ENCODE measurements around the gene PALD1.

The PALD1 gene

DNA sequence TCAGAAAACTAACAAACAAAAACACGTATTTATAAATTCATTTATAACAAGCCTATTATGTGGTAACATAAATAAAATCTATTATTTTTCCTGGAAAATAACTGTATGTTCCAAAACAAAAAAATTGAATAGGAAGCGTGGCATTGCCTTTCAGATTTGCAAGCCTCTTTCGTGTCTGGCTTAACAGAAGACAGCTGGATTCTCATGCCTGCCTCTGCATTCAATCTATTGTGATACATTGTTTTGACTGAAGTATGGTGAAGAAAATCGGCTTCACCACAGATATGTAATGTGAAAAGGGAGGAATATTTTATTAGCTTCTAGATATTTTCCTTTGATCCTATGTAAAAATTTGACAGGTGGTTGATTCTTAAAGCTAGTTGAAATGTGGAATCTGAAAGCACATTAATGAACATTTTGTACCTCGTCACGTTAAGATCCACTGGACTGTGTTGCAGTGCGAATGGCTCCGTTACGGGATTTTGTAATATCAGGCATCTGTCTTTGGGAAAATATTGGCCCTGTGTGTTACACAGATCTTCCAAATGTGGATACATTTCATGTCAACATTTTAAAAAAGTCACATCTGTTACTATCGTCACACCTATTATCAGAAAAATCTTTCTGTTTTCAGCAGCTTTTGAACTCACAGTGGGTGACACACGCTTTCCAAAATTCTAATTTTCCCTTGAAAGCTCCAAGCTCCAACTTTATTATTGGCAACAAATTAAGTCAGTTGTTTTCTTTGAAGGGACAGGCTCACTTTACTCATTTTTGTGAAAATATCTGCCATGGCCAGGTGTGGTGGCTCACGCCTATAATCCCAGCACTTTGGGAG lies 26.2 kb downstream of the PALD1 start:
- DNase-seq (ENCODE audit: low read depth) = no peak

DNA sequence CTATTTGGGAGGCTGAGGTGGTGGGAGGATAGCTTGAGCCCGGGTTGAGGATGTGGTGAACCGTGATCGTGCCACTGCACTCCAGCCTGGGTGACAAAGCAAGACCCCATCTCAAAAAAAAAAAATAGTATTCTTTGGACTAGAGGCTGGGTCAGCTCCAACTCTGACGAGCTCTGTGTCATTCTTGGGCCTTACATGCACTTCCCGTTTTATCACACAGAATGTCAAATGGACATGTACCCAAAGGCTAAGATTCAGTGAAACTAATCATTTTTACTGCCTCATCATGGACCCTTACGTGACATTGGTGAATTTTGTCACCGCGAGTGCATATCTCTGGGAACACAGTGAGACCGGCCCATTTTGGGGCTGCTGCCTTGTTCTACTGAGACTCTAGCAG lies 27.3 kb downstream of the PALD1 start:
- no peak for DNase-seq (ENCODE audit: low read depth)

DNA sequence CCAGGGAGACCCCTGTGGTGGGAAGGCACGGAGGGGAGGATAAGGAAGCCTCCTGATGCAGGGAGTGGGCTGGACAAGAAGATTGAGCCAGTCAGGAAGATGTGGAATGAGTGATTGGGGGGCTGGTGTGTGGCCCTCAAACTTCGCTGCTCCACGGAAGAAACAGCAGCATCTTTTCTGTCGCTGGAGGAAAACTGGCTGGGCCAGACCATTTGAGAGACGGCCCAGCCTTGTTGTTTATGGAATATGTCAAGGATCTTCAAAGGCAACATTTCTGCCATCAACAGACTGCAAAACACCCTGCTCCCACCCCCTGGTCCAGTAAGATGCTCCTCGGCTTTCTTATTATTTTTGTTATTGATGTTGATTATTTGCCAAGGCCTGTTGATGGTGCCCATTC lies 29.4 kb downstream of the PALD1 start:
- no peak for DNase-seq (ENCODE audit: low read depth)

DNA sequence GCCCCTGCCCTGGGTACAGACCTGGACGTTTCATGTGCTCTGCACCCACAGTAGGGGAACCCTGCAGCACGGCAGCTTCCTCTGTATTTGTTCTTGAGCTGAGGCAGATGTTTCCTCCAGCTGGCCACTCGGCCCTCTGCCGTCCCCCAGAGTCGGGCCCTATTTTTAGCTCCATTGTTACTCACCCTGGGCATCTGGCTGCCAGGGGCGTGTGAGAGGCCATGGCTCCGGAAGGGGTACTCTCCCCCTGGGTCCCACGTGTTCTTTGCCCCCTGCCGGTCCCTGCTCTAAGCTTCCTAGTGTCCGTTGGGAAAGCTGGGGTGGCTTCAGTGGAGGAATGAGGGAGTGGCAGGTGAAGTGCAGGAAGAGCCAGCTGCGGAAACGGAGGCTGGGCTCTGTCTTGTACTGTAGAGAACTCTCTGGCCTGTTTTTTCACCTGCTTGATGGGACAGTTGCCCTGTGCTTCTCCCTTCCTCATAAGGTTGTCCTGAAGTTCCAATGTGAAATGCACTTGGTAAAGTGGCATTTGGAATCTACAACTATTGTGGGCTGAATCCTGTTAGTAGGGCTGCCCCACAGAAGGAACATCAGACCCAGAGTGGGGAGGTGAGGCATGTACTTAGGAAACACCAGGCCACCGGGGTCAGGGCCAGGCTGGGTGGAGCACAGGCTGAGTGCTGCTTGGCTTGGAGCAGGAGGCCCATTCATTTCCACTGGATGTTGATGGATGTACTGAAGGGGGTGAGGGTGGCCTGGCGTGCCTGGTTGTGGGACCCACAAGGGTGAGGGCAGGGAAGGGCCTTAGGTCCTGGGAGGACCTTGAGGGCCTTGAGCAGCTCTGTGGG lies 30.6 kb downstream of the PALD1 start:
- DNase-seq (ENCODE audit: low read depth) = no peak

DNA sequence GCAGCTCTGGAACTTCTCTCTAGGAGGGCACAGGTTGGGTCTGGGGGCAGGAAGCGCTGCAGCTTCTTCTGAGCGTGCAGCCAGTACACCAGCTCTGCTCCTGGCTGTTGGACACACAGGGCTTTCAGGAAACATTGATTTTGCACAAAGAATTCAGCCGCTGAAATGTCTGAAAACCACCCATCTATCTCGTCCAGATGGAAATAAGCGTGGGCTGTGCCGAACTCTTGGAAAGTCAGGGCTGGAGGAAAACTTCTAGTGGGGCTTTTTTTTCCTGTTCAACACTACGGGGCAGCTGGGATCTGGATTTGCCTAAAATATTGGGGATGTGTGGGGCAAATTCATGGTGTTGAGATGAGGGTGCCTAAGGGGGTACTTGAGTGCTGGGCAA lies 31.2 kb downstream of the PALD1 start:
- DNase-seq (ENCODE audit: low read depth) = no peak

DNA sequence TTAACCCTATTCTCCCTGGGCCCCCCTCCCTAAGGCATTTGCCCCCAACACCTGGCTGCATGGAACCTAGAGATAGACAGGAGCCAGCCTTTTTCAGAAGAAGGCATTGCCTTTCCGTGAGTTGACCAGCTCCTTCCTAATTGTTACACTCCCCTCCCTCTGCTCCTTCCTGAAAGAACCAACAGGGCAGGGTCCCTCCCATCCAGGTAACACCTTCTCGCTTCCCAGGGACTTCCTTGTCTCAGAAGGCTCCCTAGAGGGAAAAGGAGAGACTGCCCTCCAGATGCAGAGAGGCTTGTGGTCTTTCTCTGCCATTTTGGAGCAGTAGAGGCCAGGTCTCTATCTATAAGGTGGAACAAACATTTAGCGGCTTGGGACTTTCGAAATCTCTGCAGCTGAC lies 31.9 kb downstream of the PALD1 start:
- no peak for DNase-seq (ENCODE audit: low read depth)

DNA sequence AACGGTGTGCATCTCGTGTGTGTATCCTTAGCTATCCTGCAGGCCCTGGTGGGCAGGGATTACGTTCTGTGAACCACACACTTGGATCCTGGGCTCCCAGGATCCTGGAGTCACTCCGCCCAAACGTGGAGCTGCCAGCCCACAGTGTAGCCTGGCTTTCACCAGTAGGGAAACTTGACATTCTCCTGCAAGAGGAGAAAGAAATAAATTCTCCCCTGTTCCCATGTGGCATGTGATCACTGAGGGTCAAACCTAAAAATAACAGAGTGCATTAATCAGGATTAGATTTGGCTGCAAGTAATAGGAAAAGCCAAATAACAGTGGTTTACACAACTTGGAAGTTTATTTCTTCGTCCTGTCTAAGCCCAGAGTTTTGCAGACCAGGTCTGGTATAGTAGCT lies 32.3 kb downstream of the PALD1 start:
- DNase-seq (ENCODE audit: low read depth) = no peak

DNA sequence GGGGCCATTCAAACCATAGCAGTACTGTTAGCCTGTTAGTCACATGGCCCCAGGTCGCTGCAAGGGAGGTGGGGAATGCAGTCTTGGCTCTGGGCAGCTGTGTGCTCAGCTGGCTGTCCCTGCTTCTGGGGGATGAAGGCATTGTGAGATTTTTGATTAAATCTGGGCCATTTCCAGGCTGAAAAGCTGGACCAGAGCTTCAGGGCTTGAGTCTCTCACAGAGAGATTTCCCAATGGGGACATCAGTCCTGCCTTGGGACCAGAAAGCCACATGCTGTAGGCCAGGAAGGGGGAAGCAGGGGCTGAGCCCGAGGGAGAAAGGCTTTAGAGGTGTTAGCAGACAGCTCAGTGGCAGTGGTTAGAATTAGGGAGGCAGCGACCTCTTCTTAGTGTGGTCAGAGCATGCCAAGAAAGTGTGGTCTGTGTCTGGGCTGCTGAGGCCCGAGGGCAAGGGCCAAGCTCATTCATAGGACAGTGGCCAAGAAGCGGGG lies 33.6 kb downstream of the PALD1 start:
- DNase-seq (ENCODE audit: low read depth) = no peak

DNA sequence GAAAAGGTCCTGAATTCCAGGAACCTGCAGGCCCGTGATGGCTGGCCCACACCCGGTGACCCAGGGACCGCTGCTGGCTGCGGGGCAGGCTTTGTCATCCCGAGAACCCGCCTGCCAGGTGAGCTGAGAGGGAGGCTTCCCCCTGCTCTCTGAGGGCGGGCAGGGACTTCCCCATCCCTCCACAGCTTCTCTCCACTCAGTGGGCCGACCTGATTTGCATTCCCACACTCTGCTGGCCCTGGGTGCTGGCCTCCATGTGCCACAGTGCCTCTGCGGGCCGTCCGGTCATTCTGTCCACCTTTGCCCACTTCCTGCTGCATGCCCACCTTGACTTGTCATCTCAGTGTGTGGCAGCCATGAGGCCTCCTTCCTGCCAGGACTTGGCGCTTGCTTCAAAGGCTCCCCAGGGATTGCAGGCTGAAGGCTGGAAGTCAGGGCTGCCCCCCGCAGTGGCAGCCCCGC lies 35.3 kb downstream of the PALD1 start:
- no peak for DNase-seq (ENCODE audit: low read depth)

DNA sequence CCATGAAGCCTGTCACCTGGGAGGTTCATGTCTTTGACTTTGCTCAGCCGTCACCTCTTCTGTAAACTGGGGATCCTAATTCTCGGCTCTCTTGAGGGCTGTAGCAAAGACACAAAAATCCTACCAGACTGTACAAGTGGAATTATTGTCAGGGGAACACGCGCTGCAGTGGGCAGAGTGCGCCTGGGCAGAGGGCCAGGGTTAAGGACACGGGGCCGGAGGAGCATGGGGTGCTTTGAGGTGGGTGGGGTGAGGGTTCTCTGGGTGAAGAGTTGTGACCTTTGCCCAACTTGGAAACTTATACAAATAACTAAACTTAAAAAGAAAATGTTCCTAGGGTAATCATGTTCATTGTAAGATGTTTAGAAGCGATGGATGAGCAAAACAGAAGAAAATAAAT lies 36.0 kb downstream of the PALD1 start:
- no peak for DNase-seq (ENCODE audit: low read depth)

DNA sequence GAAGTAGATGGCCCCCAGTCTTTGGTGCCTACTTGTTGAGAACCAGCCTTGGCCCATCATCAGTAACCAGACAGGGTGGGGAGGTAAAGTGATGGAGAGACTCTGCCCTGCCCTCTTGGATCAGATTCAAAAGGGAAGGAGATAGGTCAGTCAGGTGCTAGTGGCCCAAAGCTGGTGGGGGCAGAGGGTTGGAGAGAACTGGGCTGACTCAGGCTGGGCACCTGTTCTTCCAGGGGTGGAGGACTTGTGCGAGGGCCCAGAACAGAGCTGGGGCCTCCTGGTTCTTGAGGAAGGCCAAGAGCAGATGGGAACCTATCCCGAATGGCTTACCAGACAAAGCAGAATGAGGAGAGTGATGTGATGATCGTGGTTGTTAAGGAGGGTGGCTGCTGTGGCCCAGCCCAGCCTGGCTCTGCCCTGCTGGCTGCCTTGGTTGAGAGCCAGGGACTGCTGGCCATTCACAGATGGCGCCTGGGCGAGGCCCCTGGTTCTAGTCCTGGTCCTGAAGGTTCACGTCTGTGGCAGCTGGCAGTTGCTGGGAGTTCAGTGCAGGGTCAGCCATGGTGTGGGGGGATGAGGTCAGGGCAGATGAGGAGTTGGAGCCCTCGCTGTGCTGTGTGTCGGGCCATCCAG lies 36.6 kb downstream of the PALD1 start:
- no peak for DNase-seq (ENCODE audit: low read depth)

DNA sequence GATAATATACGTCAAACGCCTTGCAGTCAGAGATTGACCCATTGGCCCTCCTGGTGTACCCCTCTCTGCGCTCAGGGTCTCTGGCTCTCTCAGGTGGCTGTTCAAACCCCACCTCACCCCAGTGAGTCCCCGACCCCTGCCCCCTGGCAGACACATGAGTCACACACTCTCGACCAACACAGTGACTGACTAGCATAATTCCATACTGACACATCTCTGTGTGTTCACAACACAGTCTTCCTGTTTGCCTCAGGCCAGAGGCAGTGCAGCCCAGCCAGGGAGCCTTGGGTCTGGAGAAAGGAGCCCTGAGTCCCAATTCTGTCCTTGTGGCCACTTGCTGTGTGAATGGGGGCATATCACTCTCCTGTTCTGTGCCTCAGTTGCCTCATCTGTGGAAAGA lies 40.1 kb downstream of the PALD1 start:
- no peak for DNase-seq (ENCODE audit: low read depth)

DNA sequence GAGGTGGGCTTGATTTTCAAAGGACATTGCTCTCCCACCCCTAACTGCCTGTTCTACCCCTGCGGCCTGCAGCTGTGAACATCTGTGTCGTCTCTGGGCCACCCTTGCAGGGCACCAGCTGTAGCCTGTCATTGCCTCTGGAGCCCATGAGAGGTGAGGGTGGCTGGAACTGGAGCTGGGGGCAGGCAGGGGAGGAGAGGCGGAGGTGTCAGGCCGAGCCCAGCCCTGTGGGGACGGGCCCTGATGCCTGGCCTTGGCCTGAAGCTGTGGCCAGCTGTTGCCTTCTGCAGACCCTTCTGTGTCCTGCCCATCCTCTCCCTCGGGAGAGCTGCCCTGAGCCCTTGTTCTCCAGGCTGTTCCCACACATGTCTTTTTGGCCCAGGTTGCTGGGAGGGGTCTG lies 44.5 kb downstream of the PALD1 start:
- no peak for DNase-seq (ENCODE audit: low read depth)

DNA sequence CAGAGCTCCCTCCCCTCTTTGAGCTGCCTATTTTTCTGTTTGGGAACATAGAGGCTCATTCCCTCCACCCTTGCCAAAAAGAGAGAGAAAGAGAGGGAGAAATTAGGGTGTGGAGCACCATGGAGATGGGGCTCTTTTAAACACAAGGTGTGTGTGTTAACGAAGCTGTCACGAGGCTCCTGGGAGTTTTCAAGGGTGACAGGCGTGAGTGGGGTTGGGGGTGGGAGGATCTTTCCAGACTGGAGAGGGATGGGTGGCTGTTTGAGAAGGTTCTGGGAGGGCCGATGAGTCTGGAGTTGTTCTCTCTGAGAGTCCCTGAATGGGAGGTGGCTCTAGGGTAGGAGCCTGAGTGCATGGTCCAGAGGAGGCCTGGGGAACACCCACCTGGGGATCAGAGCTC lies 45.0 kb downstream of the PALD1 start:
- no peak for DNase-seq (ENCODE audit: low read depth)

DNA sequence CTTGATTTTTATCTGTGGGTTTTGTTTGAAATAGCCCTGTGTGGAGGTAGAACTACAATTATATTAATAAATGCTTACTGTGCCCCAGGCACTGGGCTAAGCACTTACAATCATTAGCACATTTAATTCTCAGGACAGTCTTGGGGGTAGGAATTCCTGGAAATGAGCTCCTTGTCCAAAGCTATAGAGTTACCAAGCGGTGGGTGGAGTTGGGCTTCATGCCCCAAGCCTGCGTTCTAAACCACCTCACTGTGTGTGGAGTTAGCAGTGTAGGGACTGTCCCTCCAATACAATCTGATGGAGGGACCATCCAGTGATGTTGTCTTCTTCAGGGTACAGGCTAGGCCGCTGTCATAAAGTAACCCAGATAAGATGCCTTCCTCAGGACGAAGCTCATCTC lies 49.7 kb downstream of the PALD1 start:
- DNase-seq (ENCODE audit: low read depth) = no peak

DNA sequence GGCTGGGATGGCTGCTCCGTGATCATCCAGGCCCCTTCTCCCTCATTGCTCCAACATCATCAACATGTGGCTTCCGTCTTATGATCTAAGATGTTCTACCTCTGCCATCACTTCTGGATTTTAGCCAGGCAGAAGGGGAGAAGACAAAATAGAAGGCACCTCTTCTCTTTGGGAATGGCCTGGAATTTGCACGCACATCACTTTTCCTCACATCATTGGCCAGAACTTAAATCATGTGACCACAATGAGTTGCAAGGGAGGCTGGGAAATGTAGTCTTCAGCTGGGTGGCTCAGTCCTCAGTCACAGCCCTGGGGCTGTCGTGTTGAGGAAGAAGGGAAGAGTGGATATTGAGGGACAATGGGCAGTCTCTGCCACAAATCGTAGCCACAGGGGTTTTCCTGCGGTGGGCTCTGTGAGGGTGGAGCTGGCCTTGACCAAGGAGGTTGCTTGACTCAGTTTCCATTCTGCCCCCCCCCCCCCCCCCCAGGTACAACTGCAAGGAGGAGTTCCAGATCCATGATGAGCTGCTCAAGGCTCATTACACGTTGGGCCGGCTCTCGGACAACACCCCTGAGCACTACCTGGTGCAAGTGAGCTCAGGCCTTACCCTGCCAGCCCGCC lies 50.3 kb downstream of the PALD1 start:
- DNase-seq (ENCODE audit: low read depth) = peak; percentile 38

DNA sequence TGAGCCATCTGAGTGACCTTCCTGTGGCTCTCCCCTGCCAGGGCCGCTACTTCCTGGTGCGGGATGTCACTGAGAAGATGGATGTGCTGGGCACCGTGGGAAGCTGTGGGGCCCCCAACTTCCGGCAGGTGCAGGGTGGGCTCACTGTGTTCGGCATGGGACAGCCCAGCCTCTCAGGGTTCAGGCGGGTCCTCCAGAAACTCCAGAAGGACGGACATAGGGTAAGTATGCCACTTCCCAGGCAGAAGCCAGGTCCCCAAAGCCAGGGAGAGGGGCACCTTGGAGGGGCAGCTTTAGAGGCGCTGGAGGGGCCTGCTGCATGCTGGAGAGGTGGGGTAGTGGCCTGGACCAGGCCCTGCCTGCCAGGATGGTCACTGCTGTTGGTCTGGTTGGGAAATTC lies 51.3 kb downstream of the PALD1 start:
- DNase-seq (ENCODE audit: low read depth) = no peak

DNA sequence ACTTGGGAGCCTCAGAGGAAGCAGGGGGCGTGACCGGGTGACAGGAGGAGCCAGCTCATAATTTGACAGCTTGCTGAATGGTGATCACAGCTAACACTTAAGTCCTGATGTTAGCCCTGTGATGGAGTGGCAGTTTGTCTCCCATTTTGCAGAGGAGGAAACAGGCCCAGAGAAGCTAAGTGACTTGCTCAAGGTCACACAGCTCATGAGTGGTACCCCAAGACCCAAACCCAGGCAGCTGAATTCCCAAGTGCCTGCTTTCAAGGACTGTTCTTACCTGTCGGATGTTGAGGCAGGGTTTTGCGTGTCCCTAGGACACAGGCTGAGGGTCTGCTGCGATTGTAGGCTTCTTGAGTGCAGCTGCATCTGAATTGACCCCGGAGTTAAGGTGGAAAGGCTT lies 51.7 kb downstream of the PALD1 start:
- DNase-seq (ENCODE audit: low read depth) = no peak

DNA sequence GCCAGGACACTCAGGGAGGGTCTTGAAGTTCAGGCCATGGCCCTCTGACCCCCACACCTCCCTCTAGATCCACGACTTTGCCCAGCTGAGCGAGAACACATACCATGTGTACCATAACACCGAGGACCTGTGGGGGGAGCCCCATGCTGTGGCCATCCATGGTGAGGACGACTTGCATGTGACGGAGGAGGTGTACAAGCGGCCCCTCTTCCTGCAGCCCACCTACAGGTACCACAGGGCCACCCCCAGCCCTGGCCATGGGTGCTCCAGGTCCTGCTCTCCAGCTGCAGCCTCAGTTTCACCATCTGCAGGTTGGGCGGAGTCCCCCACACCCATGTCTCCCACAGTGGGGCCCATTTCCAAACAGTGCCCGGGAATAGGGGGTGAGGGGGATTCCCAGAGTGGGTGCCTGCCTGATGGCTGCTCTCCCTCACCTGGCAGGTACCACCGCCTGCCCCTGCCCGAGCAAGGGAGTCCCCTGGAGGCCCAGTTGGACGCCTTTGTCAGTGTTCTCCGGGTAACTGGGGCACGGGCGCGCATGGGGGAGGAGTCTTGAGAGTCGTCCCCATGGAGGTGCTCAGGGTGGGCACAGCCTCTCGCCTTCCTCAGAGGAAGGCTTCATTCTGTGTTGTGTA lies 54.1 kb downstream of the PALD1 start:
- DNase-seq (ENCODE audit: low read depth) = no peak

DNA sequence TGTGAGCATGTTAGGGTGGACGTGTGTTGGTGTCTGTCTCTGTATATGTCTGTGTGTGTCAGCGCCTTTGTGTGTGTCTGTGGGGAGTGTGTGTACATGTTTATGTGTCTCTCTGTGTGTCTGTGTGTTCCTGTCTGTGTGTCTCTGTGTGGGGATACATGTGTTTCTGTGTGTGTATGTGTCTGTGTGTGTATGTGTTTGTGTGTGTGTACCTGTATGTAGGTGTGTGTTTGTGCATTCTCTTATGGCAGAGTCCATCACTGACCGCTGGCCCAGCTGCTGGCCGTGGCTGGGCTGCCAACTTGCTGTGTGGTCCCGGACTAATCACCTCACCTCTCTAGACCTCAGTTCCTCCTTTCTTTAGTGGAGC lies 54.6 kb downstream of the PALD1 start:
- DNase-seq (ENCODE audit: low read depth) = no peak

DNA sequence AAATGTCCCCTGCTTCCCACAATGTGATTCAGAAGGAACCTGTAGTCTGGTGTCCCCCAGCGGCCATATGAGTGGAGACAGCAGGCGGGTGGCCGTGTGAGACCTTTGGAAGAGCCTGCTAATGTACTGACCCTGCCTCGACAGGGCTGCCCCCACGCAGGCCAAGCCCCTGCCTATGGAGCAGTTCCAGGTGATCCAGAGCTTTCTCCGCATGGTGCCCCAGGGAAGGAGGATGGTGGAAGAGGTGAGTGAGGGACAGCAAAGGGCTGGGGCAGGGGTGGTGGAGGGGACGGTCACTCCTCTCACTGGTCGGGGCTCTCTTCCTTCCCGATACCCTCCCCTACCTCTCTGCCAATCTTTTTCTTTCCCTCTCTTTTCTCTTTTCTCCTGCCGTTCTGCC lies 55.7 kb downstream of the PALD1 start:
- DNase-seq (ENCODE audit: low read depth) = no peak

DNA sequence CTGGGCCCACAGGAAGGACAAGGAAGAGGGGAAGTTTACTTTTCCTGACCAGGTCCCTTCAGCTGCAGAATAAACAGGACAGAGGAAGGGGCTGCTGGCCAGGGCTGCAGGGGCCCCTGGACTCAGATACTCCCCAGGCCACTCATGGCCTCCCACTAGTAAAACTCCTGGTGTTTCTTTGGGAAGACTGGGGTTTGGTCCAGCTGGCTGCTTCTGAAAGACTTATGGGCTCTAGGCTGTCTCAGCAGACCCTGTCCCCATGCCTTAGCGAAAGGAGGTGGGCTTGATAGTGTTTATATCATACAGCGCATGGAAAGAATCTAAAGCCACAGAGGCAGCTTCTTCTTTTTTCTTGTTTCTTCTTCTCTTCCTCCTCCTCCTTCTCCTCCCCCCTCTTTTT lies 56.4 kb downstream of the PALD1 start:
- DNase-seq (ENCODE audit: low read depth) = no peak
